ENCODE results near the gene AP3S2.

- TF ChIP-seq CTCF (IDR thresholded peaks at IDR 0.05) (no peak), POLR2A (IDR thresholded peaks at IDR 0.05) (no peak)
These were observed 78.0 kb downstream of the AP3S2 start for GRCh38 chr15:89815769-89816168.
